ENCODE data around the gene POTEM. TPM values are rescaled to one million over a fixed set of nuclear protein-coding genes. Genes with fewer than 3 reads are reported as not detected.
"Not testable (repeated sequence)": the region's sequence is repeated elsewhere in the genome, so short reads cannot be mapped to it uniquely, and the experiment has no call there.

POTEM gene
- total and polyA plus RNA-seq, 2 experiments from 2014 or later, result not detected

DNA sequence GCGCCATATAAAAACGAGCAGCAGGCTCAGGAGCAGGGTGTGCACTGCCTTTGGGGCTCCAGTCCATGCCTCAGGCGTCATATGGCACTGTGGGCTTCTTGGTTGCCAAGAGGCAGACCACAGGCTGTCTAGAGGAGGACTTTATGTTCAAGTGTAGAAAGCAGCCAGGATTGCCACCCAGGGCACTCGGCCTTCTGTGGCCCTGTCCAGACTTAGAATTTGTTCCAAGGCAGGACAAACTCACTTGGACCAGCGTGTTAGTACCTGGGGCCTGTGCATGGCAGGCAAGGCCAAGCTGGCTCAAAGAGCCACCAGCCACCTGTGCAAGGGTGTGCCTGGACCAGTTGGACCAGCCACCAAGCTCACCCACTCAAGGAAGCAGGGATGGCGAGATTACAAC lies 40.4 kb downstream of the POTEM start:
- DNase-seq (ENCODE audit: low read depth in 1 of 2, low spot score in 1 of 2); H3K9me3 ChIP-seq (ENCODE audit: low read depth); H3K36me3 ChIP-seq; H3K4me1 ChIP-seq (ENCODE audit: low read depth); H3K27ac ChIP-seq; H3K4me3 ChIP-seq; H3K27me3 ChIP-seq: not testable (repeated sequence)

DNA sequence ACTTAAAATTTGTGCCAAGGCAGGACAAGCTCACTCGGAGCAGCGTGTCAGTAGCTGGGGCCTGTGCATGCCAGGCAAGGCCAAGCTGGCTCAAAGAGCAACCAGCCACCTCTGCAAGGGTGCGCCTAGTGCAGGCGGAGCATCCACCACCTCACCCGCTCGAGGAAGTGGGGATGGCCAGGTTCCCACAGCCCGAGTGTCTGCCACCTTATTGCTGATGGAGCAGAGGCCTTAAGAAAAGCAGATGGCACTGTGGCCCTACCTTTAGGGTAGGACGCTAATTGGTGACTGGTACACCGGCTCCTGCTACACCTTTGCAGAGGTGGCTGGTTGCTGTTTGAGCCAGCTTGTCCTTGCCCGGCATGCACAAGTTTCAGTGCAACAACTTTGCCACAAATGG lies 43.8 kb downstream of the POTEM start:
- H3K27ac ChIP-seq; H3K4me3 ChIP-seq; DNase-seq (ENCODE audit: low read depth in 1 of 2, low spot score in 1 of 2); H3K9me3 ChIP-seq (ENCODE audit: low read depth); H3K36me3 ChIP-seq; H3K4me1 ChIP-seq (ENCODE audit: low read depth); H3K27me3 ChIP-seq: not testable (repeated sequence)

DNA sequence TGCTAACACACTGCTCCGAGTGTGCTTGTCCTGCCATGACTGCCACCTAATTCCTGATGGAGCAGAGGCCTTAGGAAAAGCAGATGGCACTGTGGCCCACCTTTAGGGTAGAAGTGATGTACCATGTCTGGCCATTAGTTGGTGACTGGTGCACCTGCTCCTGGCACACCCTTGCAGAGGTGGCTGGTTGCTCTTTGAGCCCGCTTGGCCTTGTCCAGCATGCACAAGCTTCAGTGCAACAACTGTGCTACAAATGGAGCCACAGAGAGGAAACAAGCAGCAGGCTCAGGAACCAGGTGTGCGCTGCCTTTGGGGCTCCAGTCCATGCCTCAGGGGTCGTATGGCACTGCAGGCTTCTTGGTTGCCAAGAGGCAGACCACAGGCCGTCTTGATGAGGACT lies 44.5 kb downstream of the POTEM start:
- not testable (repeated sequence) for H3K9me3 ChIP-seq (ENCODE audit: low read depth); H3K4me1 ChIP-seq (ENCODE audit: low read depth); DNase-seq (ENCODE audit: low read depth in 1 of 2, low spot score in 1 of 2); H3K4me3 ChIP-seq; H3K27ac ChIP-seq; H3K36me3 ChIP-seq; H3K27me3 ChIP-seq

DNA sequence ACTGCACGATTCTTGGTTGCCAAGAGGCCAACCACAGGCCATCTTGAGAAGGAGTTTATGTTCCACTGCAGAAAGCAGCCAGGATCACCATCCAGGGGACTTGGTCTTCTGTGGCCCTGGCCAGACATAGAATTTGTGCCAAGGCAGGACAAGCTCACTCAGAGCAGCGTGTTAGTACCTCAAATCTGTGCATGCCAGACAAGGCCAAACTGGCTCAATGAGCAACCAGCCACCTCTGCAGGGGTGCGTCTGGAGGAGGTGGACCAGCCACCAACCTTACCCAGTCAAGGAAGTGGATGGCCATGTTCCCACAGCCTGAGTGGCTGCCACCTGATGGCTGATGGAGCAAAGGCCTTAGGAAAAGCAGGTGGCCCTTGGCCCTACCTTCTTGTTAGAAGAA lies 48.0 kb downstream of the POTEM start:
- H3K27ac ChIP-seq; H3K4me3 ChIP-seq; H3K9me3 ChIP-seq (ENCODE audit: low read depth); DNase-seq (ENCODE audit: low read depth in 1 of 2, low spot score in 1 of 2); H3K4me1 ChIP-seq (ENCODE audit: low read depth); H3K27me3 ChIP-seq; H3K36me3 ChIP-seq: not testable (repeated sequence)

DNA sequence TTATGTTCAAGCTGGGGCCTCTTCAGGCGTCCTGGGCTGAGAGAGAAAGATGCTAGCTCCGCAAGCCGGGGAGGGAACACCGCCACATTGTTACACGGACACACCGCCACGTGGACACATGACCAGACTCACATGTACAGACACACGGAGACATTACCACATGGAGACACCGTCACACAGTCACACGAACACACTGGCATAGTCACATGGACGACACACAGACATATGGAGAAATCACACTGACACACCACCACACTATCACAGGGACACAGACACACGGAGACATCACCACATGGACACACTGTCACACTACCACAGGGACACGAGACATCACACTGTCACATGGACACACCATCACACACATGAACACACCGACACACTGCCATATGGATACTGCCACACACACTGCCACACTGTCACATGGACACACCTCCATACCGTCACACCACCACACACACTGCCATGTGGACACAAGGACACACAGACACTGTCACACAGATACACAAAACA lies 57.9 kb downstream of the POTEM start:
- H3K27me3 ChIP-seq; DNase-seq (ENCODE audit: low read depth in 1 of 2, low spot score in 1 of 2); H3K36me3 ChIP-seq; H3K4me3 ChIP-seq; H3K27ac ChIP-seq; H3K4me1 ChIP-seq (ENCODE audit: low read depth); H3K9me3 ChIP-seq (ENCODE audit: low read depth): not testable (repeated sequence)

DNA sequence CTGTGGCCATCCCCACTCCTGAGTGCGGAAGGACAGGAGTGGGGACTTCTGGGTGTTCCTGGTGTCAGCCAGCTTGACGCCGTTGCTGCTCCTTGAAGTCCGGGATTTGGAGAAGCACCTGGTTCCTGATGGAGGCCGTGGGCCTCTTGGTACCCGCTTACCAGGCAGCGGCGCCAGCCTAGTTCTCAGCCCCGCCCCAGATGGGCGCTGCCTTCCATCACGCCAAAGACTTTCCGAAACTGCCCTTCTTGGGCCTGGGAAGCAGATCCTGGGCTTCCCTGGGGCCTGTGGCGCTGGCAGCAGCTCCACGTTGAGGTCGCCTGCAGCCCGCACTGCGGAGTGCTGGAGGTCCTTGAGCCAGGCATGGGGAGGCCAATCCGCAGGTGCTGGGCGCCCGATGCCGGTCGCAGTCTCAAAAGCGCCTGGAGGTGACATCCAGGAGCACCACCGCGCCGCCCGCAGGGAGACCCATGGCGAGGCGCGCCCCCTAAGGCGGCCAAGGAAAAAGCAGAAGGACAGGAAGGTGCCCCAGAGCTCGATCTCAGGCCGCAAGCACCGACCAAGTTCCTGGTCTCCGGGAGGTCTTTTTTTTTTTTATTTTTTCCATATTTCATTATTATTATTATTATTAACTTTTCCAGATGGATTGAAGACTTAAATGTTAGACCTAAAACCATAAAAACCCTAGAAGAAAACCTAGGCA lies 59.6 kb downstream of the POTEM start:
- not testable (repeated sequence) for H3K9me3 ChIP-seq (ENCODE audit: low read depth); H3K36me3 ChIP-seq; H3K27me3 ChIP-seq

DNA sequence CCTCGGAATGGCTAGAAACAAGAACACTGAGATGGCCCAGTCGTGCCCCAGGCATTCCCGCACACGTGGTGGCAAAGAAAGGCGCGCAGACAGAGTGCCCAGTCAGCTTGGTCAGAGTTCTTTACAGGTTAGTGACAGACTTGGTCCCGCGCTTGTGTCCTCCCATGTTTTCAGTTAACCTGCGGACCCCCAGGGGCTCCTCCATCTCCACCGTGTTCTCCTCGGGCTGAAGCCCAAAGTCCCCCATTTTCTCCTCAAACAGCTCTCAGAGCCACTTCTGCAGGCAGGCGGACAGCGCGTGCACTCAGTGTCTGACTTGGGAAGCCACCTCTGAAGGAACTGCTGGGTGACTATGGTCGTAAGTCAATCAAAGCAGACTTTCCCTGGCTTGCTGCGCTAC lies 60.7 kb downstream of the POTEM start:
- DNase-seq (ENCODE audit: low read depth in 1 of 2, low spot score in 1 of 2); H3K4me1 ChIP-seq (ENCODE audit: low read depth); H3K27me3 ChIP-seq; H3K36me3 ChIP-seq; H3K27ac ChIP-seq; H3K9me3 ChIP-seq (ENCODE audit: low read depth); H3K4me3 ChIP-seq: not testable (repeated sequence)

More for the DNA sequence above, 59.6 kb downstream of the POTEM start:
- H3K4me1 ChIP-seq (ENCODE audit: low read depth); H3K4me3 ChIP-seq; DNase-seq (ENCODE audit: low read depth in 1 of 2, low spot score in 1 of 2); H3K27ac ChIP-seq: not testable (repeated sequence)

DNA sequence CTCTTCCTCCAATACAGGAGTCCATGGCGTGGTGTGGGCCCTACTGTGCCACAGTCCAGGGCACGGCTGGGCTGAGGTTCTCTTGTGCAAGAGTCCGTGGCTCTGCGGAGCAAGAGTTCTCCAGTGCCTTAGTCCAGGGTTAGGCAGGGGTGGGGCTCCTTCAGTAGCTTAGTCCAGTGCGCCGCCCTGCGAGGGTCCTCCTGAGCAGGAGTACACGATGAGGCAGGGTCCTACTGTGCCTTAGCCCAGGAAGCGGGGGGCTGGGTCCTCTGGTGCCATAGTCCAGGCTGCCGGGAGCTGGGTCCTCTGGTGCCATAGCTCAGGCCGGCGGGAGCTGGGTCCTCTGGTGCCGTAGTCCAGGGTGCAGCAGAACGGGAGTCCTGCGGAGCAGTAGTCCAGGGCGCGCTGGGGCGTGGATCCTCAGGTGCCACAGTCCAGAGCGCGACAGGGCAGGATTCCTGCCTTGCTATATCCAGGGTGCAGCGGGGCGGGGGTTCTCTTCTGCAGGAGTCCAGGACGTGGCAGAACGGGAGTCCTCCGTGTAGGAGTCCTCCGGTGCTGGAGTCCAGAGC lies 69.7 kb downstream of the POTEM start:
- not testable (repeated sequence) for H3K36me3 ChIP-seq; H3K4me1 ChIP-seq (ENCODE audit: low read depth); DNase-seq (ENCODE audit: low read depth in 1 of 2, low spot score in 1 of 2); H3K27me3 ChIP-seq; H3K4me3 ChIP-seq; H3K27ac ChIP-seq; H3K9me3 ChIP-seq (ENCODE audit: low read depth)

DNA sequence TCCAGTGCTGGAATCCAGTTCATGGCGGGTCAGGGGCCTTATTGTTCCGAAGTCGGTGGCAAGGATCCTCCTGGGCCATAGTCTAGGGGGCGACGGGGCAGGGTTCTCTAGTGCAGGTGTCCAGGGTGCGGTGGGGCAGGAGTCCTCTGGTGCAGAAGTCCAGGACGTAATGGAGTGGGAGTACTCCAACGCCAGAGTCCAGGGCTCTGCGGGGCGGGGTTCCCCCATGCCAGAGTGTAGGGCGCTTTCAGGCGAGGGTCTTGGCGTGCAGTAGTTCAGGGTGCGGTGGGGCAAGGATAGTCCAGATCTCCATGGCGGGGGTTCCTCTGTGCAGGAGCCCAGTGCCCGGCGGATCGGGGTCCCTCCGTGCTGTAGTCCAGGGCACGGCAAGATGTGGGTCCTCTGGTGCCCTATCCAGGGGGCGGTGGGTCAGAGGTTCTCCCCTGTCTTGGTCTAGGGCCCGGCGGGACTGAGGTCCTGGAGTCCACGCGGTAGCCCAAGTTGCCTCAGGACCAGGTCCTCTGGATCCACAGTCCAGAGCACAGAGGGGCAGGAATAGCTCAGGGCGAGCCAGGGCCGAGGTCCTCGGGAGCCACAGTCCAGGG lies 70.9 kb downstream of the POTEM start:
- not testable (repeated sequence) for H3K36me3 ChIP-seq; H3K4me3 ChIP-seq; DNase-seq (ENCODE audit: low read depth in 1 of 2, low spot score in 1 of 2); H3K27me3 ChIP-seq; H3K4me1 ChIP-seq (ENCODE audit: low read depth); H3K27ac ChIP-seq; H3K9me3 ChIP-seq (ENCODE audit: low read depth)

DNA sequence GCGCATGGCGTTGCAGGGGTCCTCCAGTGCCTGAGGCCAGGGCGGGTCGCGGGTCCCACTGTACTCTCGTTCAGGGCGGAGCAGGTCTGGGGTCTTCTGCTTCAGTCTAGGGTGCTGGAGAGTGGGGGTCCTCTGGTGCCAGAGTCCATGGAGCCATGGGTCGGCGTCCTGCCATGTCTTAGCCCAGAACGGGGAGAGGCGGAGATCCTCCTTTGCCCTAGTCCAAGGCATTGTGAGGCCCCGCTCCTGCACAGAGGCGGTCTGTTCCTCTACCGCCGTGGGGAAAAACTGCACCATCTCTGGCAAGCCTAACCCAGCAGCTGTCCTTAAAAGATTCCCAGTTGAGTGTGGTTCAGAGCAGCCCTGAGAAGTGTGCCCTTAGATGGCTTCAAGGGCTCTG lies 71.6 kb downstream of the POTEM start:
- not testable (repeated sequence) for H3K4me3 ChIP-seq; H3K36me3 ChIP-seq; H3K4me1 ChIP-seq (ENCODE audit: low read depth); H3K27me3 ChIP-seq; DNase-seq (ENCODE audit: low read depth in 1 of 2, low spot score in 1 of 2); H3K27ac ChIP-seq; H3K9me3 ChIP-seq (ENCODE audit: low read depth)

DNA sequence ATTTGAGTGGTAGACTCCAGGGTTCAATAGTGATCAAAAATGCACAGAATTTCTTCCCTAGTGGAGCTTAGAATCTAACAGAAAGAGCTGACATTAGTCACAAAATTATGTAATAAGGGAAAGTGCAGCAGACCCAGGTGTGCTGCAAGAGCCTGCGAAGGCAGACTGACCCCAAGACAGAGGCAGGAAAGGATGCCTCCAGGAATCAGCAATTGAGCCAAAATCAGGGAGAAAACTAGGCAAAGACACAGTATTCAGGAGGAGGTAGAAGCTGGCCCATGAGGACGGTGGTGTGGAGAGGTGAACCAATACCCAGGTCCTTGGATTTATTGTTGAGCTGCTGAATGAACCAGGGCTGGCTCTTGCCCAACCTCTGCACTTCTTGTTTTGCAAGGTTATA lies 76.2 kb downstream of the POTEM start:
- H3K27me3 ChIP-seq; DNase-seq (ENCODE audit: low read depth in 1 of 2, low spot score in 1 of 2); H3K9me3 ChIP-seq (ENCODE audit: low read depth); H3K36me3 ChIP-seq; H3K27ac ChIP-seq; H3K4me1 ChIP-seq (ENCODE audit: low read depth); H3K4me3 ChIP-seq: not testable (repeated sequence)

Data from cardiac muscle cell (in vitro differentiated cells and primary cell).